Measurements from ENCODE around the gene MYCN.

GRCh38 chr2:15968280-15969178, 28.2 kb downstream of the MYCN start:
- no peak for TF ChIP-seq ELF4 (IDR thresholded peaks at IDR 0.05)
- TF ChIP-seq BHLHE40 (IDR thresholded peaks at IDR 0.05; ENCODE audit: borderline replicate concordance) = no peak
- no peak for TF ChIP-seq SP1 (IDR thresholded peaks at IDR 0.05)
- no peak for TF ChIP-seq FOXA1 (IDR thresholded peaks at IDR 0.05)
- no peak for TF ChIP-seq NFRKB (IDR thresholded peaks at IDR 0.05)
- no peak for TF ChIP-seq SUZ12 (IDR thresholded peaks at IDR 0.05)
- no peak for TF ChIP-seq TARDBP (IDR thresholded peaks at IDR 0.05)
- TF ChIP-seq HDGF (IDR thresholded peaks at IDR 0.05; ENCODE audit: borderline replicate concordance) = no peak
